ENCODE data around the gene TAF15. TPM values are rescaled to one million over a fixed set of nuclear protein-coding genes. Genes with fewer than 3 reads are reported as not detected.

TAF15 gene
- total and polyA plus RNA-seq, 10 of the 15 experiments (the other 5 are each of a cell fraction or from before 2014, with no cell fraction given): 9.5 to 259 (median 40.4) TPM

GRCh38 chr17:35795007-35795870, 14.0 kb upstream of the TAF15 start, which contains the start of gene MMP28:
MMP28 (minus strand) TSS chr17:35795641; CDS start chr17:35795377, 264 bp downstream.
- ATAC-seq: peak; percentile 60
- WGBS (ENCODE audit: insufficient coverage, insufficient replicate concordance, low lambda C conversion rate, missing lambda C conversion rate): 12% methylated on average over 57 of the region's 89 CpGs
- ChIA-PET RAD21 (ENCODE audit: unreplicated experiment) (no interaction called here), CTCF (interaction anchor here (0.5 to 2.0 kb wide), 3 partner anchors 31 to 34 kb away, joined by 3 to 9 read pairs (median 3); partner anchors contain the start of gene C17orf50), SMC1A (ENCODE audit: uncharacterized antibody, unreplicated experiment) (no interaction called here), POLR2A (no interaction called here)
- in situ Hi-C loops (cut with MboI) (no loop called here), intact Hi-C loops (cut with micrococcal nuclease; ENCODE audit: unreplicated experiment) (no loop called here)
- no peak within 1 kb of the TSS for H3K9ac ChIP-seq (ENCODE audit: control insufficient read depth, insufficient read depth, low read length)
- H4K20me1 ChIP-seq (ENCODE audit: control insufficient read depth, insufficient read depth): no peaks in the 10 kb centered on the region; the same call in 1 of the 2 replicates
- no peaks in the 10 kb centered on the region for H3K9me3 ChIP-seq (replicated peaks; ENCODE audit: control insufficient read depth, insufficient read depth, low read length)
- H3K27ac ChIP-seq (ENCODE audit: control insufficient read depth, insufficient read depth): no peak within 1 kb of the TSS
- no peaks in the 10 kb centered on the region for H3K79me2 ChIP-seq (ENCODE audit: control insufficient read depth, insufficient read depth, low read length)
- H3K27me3 ChIP-seq (replicated peaks in 1 of 2; ENCODE audit: control insufficient read depth in 2 of 2, insufficient read depth in 2 of 2, low read length in 1 of 2): peaks cover 8 to 16% of the 10 kb centered on the region in 2 experiments
- H2AFZ ChIP-seq (ENCODE audit: control insufficient read depth, low read depth, low read length): peak within 1 kb of the TSS; percentile 16; the same call in 1 of the 2 replicates
- peaks cover 4% of the 10 kb centered on the region for H3K4me1 ChIP-seq (ENCODE audit: control insufficient read depth, insufficient read depth, low read length)
- no peak for DNase-seq (ENCODE audit: low read depth, low spot score)
- BruUV-seq (replicated peaks): no TSS peak
- TF ChIP-seq CBX3 (IDR thresholded peaks at IDR 0.05; ENCODE audit: borderline replicate concordance, low read depth) (no peak), HDAC6 (IDR thresholded peaks at IDR 0.05; ENCODE audit: unreplicated experiment) (peak; percentile 90), EGR1 (IDR thresholded peaks at IDR 0.05; ENCODE audit: borderline replicate concordance in 1 of 2, low read depth in 2 of 2, low read length in 2 of 2) (peak in 1 of 2 experiments; percentile 46; a peak in 1 of 3 replicates)
- H3K36me3 ChIP-seq (ENCODE audit: control insufficient read depth in 2 of 2, insufficient read depth in 2 of 2, low read length in 1 of 2): no peaks in the 10 kb centered on the region
- H3K4me3 ChIP-seq: no peak within 1 kb of the TSS
- H3K4me2 ChIP-seq (ENCODE audit: control insufficient read depth, insufficient read depth): peak within 1 kb of the TSS; percentile 60
- no peak for FAIRE-seq

GRCh38 chr17:35795871-35796265, 13.4 kb upstream of the TAF15 start:
- in situ Hi-C loops (cut with MboI): no loop called here
- intact Hi-C loops (cut with micrococcal nuclease; ENCODE audit: unreplicated experiment): no loop called here

More at GRCh38 chr17:35795871-35796265, 13.4 kb upstream of the TAF15 start:
- BruUV-seq (replicated peaks): no TSS peak
- Histone ChIP-seq H3K79me2 (ENCODE audit: control insufficient read depth, insufficient read depth, low read length) (no peaks in the 10 kb centered on the region), H3K36me3 (ENCODE audit: control insufficient read depth in 2 of 2, insufficient read depth in 2 of 2, low read length in 1 of 2) (no peaks in the 10 kb centered on the region), H3K4me1 (ENCODE audit: control insufficient read depth, insufficient read depth, low read length) (peaks cover 4% of the 10 kb centered on the region), H3K4me3 (no peak overlapping the region), H2AFZ (ENCODE audit: control insufficient read depth, low read depth, low read length) (no peak overlapping the region), H3K27me3 (replicated peaks in 1 of 2; ENCODE audit: control insufficient read depth in 2 of 2, insufficient read depth in 2 of 2, low read length in 1 of 2) (peaks cover 8 to 16% of the 10 kb centered on the region in 2 experiments), H4K20me1 (ENCODE audit: control insufficient read depth, insufficient read depth) (no peaks in the 10 kb centered on the region; the same call in 1 of the 2 replicates), H3K4me2 (ENCODE audit: control insufficient read depth, insufficient read depth) (peak overlapping the region; percentile 58; the same call in 1 of the 2 replicates), H3K9ac (ENCODE audit: control insufficient read depth, insufficient read depth, low read length) (no peak overlapping the region), H3K27ac (ENCODE audit: control insufficient read depth, insufficient read depth) (no peak overlapping the region), H3K9me3 (replicated peaks; ENCODE audit: control insufficient read depth, insufficient read depth, low read length) (no peaks in the 10 kb centered on the region)
- WGBS (ENCODE audit: insufficient coverage, insufficient replicate concordance, low lambda C conversion rate, missing lambda C conversion rate): 55% methylated on average over 8 of the region's 8 CpGs
- POLR2A ChIA-PET: interaction anchor here (0.9 kb wide), 1 partner anchor 32 kb away, joined by 3 read pairs; no protein-coding TSS in a partner anchor
- no peak for TF ChIP-seq PKNOX1 (IDR thresholded peaks at IDR 0.05)
- TF ChIP-seq CBX3 (IDR thresholded peaks at IDR 0.05; ENCODE audit: borderline replicate concordance, low read depth): no peak
- no peak for TF ChIP-seq EGR1 (IDR thresholded peaks at IDR 0.05; ENCODE audit: borderline replicate concordance in 1 of 2, low read depth in 2 of 2, low read length in 2 of 2)
- TF ChIP-seq NR2F1 (conservative IDR thresholded peaks at IDR 0.05): no peak
- TF ChIP-seq FOS (IDR thresholded peaks at IDR 0.05; ENCODE audit: borderline replicate concordance, extremely low read depth, insufficient read length): no peak
- no peak for TF ChIP-seq ZBTB40 (IDR thresholded peaks at IDR 0.05; ENCODE audit: borderline replicate concordance)
- TF ChIP-seq ZNF622 (IDR thresholded peaks at IDR 0.05): no peak
- RAD21 ChIA-PET (ENCODE audit: unreplicated experiment): no interaction called here
- SMC1A ChIA-PET (ENCODE audit: uncharacterized antibody, unreplicated experiment): no interaction called here
- DNase-seq (ENCODE audit: low read depth, low spot score): no peak
- CTCF ChIA-PET: interaction anchor here (0.5 to 2.0 kb wide), 3 partner anchors 13 to 35 kb away, joined by 3 to 9 read pairs (median 7); partner anchors contain the start of gene C17orf50
- ATAC-seq: no peak
- FAIRE-seq: no peak

All from GM12878 (cell line).